ENCODE data around the gene RHOBTB1.

GRCh38 chr10:60917331-60918280, 26.4 kb downstream of the RHOBTB1 start:
- TF ChIP-seq CTCF (IDR thresholded peaks at IDR 0.05; ENCODE audit: low read depth, low read length, missing input control) (no peak), GABPA (IDR thresholded peaks at IDR 0.05 in 1 of 2, conservative IDR thresholded peaks at IDR 0.05 in 1 of 2) (no peak), YY1 (IDR thresholded peaks at IDR 0.05) (no peak), ATF3 (IDR thresholded peaks at IDR 0.05) (no peak), REST (IDR thresholded peaks at IDR 0.05) (no peak)

All from liver (tissue), 3 donors.